ENCODE results near the gene EVA1C. TPM values are rescaled to one million over a fixed set of nuclear protein-coding genes. Genes with fewer than 3 reads are reported as not detected.

The EVA1C gene
- polyA plus RNA-seq, 1 experiment = 5.7 TPM

DNA sequence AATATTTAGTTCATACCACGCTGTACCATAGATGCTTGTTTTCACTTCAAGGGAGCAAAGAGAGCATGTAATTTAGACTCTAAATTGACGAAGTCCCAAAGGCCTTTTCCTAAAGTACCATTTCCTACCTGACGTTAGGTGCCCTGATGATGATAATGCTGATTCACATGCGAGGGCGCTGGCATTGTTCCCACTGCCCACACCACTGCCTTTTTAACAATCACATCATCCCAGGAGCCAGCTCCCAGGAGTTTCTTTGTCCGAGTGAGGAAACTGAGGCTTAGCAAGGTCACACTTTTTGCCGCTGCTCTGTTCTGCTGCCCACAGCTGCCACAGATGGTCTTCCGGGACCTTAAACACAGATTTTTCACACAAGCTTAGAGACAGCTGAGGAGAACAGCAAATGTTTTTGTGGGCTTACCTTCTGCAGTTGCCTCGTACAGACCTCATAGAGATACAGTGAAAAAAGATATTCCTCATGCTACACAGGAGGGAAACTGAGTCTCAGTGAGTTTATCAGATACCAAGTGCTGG lies 69.4 kb downstream of the EVA1C start:
- Histone ChIP-seq H3K27me3 (ENCODE audit: control insufficient read depth, insufficient read depth, low read length) (no peaks in the 10 kb centered on the region), H3K27ac (ENCODE audit: low read depth, low read length) (no peak overlapping the region), H3K4me3 (ENCODE audit: low read depth, low read length) (no peak overlapping the region), H3K9me3 (ENCODE audit: control insufficient read depth, insufficient read depth, low read length) (no peaks in the 10 kb centered on the region)
- CTCF ChIA-PET = no interaction called here
- POLR2A ChIA-PET = interaction anchor here (0.7 kb wide), 1 partner anchor 110 kb away, joined by 4 read pairs; no protein-coding TSS in a partner anchor
- TF ChIP-seq, protein P1, sequence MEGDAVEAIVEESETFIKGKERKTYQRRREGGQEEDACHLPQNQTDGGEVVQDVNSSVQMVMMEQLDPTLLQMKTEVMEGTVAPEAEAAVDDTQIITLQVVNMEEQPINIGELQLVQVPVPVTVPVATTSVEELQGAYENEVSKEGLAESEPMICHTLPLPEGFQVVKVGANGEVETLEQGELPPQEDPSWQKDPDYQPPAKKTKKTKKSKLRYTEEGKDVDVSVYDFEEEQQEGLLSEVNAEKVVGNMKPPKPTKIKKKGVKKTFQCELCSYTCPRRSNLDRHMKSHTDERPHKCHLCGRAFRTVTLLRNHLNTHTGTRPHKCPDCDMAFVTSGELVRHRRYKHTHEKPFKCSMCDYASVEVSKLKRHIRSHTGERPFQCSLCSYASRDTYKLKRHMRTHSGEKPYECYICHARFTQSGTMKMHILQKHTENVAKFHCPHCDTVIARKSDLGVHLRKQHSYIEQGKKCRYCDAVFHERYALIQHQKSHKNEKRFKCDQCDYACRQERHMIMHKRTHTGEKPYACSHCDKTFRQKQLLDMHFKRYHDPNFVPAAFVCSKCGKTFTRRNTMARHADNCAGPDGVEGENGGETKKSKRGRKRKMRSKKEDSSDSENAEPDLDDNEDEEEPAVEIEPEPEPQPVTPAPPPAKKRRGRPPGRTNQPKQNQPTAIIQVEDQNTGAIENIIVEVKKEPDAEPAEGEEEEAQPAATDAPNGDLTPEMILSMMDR (IDR thresholded peaks at IDR 0.05; ENCODE audit: low read depth, low read length) = no peak
- no peak for DNase-seq (ENCODE audit: low read depth, low spot score)

DNA sequence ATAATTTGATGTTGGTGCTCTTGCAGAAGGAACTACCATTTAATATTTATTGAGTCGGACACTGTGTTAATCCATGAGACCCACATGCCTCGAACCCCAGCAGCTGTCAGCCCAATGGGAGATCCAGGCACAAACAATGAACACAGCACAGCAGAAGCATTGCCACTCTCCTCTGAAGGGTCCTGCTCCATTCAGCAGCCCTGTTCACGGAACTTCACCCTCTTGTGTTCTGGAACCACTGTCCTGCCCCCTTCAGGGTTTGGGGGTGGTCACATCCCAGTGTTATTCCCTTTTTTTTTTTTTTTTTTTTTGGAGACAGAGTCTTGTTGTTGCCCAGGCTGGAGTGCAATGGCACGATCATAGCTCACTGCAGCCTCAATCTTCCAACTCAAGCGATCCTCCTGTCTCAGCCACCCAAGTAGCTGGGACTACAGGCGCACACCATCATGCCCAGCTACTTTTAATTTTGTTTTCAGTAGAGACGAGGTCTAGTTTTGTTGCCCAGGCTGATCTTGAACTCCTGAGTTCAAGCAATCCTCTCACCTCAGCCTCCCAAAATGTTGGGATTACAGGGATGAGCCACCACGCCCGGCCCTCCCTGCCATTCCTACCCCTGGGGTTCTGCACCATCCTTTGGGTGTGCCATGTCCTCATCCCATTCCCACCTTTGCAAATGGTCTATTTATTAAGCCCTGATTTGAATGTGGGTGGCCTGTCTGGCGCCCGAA lies 70.2 kb downstream of the EVA1C start:
- POLR2A ChIA-PET = no interaction called here
- CTCF ChIA-PET = interaction anchor here (0.7 kb wide), 1 partner anchor 119 kb away, joined by 5 read pairs; no protein-coding TSS in a partner anchor

DNA sequence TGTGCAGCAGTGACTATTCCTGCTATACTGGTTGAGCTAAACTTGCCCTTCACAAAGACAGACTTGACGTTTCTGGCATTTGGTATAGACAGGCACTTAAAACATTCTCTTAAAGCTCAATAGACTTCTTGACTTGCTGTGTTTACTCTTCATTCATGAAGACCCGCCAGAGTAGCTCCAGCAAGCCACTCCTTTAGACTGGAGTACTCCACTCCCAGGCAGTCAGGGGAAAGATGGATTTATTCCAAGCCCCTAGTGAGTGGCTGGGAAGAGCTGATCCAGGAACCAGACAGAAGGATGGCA lies 70.7 kb downstream of the EVA1C start:
- Histone ChIP-seq H3K27ac (ENCODE audit: low read depth, low read length) (no peak overlapping the region), H3K9me3 (ENCODE audit: control insufficient read depth, insufficient read depth, low read length) (no peaks in the 10 kb centered on the region), H3K4me3 (ENCODE audit: low read depth, low read length) (no peak overlapping the region), H3K27me3 (ENCODE audit: control insufficient read depth, insufficient read depth, low read length) (no peaks in the 10 kb centered on the region)
- ChIA-PET POLR2A (no interaction called here), CTCF (interaction anchor here (0.7 kb wide), 1 partner anchor 118 kb away, joined by 5 read pairs; no protein-coding TSS in a partner anchor)
- TF ChIP-seq, protein P1 (IDR thresholded peaks at IDR 0.05; ENCODE audit: low read depth, low read length) = no peak
- DNase-seq (ENCODE audit: low read depth, low spot score) = no peak

More for the DNA sequence above, 70.2 kb downstream of the EVA1C start:
- TF ChIP-seq, protein P1 (IDR thresholded peaks at IDR 0.05; ENCODE audit: low read depth, low read length) = no peak
- Histone ChIP-seq H3K4me3 (ENCODE audit: low read depth, low read length) (no peak overlapping the region), H3K9me3 (ENCODE audit: control insufficient read depth, insufficient read depth, low read length) (no peaks in the 10 kb centered on the region), H3K27me3 (ENCODE audit: control insufficient read depth, insufficient read depth, low read length) (no peaks in the 10 kb centered on the region), H3K27ac (ENCODE audit: low read depth, low read length) (no peak overlapping the region)
- no peak for DNase-seq (ENCODE audit: low read depth, low spot score)

DNA sequence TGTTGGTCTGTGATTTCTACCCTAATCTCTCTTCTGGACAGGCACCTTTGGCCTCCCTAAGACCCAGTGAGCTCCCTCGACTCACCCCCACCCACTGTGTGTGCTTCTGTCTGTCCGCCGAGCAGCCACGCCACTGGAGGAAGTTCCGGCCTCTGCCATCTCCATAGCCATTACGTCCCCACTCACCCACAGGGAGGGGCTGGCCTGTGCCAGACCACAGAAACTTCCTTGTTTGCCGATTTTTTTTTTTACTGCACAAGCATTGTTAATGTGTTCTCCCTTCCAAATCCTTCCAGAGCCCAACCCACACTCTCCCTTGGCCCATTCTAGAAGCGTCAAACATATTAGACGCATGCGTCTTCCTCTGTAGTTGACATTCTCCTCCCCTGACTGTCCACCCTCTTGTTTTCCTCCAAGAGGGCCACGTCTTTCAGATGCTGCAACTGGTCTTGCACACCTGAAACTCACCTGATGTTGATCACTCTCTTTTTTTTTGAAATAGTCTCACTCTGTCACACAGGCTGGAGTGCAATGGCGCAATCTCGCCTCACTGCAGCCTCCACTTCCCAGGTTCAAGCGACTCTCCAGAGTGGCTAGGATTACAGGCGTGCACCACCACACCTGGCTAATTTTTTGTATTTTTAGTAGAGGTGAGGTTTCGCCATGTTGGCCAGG lies 72.3 kb downstream of the EVA1C start:
- no peaks in the 10 kb centered on the region for H3K9me3 ChIP-seq (ENCODE audit: control insufficient read depth, insufficient read depth, low read length)
- ChIA-PET CTCF (no interaction called here), POLR2A (no interaction called here)
- DNase-seq (ENCODE audit: low read depth, low spot score) = no peak
- TF ChIP-seq, protein P1 (IDR thresholded peaks at IDR 0.05; ENCODE audit: low read depth, low read length) = no peak
- H3K4me3 ChIP-seq (ENCODE audit: low read depth, low read length) = no peak overlapping the region
- H3K27me3 ChIP-seq (ENCODE audit: control insufficient read depth, insufficient read depth, low read length) = no peaks in the 10 kb centered on the region
- no peak overlapping the region for H3K27ac ChIP-seq (ENCODE audit: low read depth, low read length)

DNA sequence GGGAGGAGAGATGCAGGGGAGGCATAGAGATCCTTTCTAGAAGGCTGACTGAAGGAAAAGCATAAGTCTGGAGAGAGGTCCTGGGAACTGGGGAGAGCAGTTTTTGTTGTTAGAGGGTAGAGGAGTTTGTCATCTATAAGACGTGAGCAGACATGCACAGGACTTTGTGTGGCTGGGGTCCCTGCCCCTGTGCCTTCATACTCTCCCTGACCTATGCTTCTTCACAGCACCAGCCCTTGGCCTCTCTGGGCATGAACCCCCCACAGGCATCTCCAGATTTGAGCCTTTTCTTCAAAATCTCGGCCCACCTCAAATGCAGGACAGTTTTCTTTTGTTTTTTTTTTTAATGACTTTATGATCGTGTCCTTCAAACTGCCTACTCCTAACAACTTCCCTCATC lies 79.9 kb downstream of the EVA1C start:
- no peak overlapping the region for H3K4me3 ChIP-seq (ENCODE audit: low read depth, low read length)
- TF ChIP-seq, protein P1 (IDR thresholded peaks at IDR 0.05; ENCODE audit: low read depth, low read length) = no peak
- no peaks in the 10 kb centered on the region for H3K27me3 ChIP-seq (ENCODE audit: control insufficient read depth, insufficient read depth, low read length)
- POLR2A ChIA-PET = interaction anchor here (0.5 kb wide), 1 partner anchor 8 kb away, joined by 4 read pairs; no protein-coding TSS in a partner anchor
- H3K9me3 ChIP-seq (ENCODE audit: control insufficient read depth, insufficient read depth, low read length) = no peaks in the 10 kb centered on the region
- no peak for DNase-seq (ENCODE audit: low read depth, low spot score)
- no peak overlapping the region for H3K27ac ChIP-seq (ENCODE audit: low read depth, low read length)
- CTCF ChIA-PET = no interaction called here
